BE2C (cell line): ENCODE data around the gene PPP2R5E.
A peak's percentile ranks its signal among the peaks of the same experiment; 100 is the strongest.
"Not testable (repeated sequence)": the region's sequence is repeated elsewhere in the genome, so short reads cannot be mapped to it uniquely, and the experiment has no call there.

Experiments
- DNase-seq: peaks from one replicate; pipeline ENCODE4 v3.0.0-alpha.2; 2020
- H3K27me3 ChIP-seq: fragments of 250-450 bp; sonication (Bioruptor Pico); 2 replicates; pipeline ENCODE4 v1.5.1; 2020; ENCODE audit warnings: mild to moderate bottlenecking
- H3K36me3 ChIP-seq: fragments of 250-450 bp; sonication (Bioruptor Pico); 2 replicates; pipeline ENCODE4 v1.5.1; 2020; ENCODE audit warnings: mild to moderate bottlenecking
- H3K4me1 ChIP-seq: fragments of 250-450 bp; sonication (Bioruptor Pico); 2 replicates; pipeline ENCODE4 v1.5.1; 2020
- H3K4me3 ChIP-seq: 2 replicates; pipeline ENCODE4 v1.5.1; 2011; ENCODE audit warnings: low read depth, low read length
- H3K9me3 ChIP-seq: fragments of 250-450 bp; sonication (Bioruptor Pico); 2 replicates; pipeline ENCODE4 v1.5.1; 2020
- CTCF ChIP-seq: IDR thresholded peaks from 2 replicates; pipeline ENCODE4 v1.5.1; 2012; ENCODE audit warnings: mild to moderate bottlenecking, low read depth, low read length

The PPP2R5E gene

GRCh38 chr14:63533474-63533873 is 9.7 kb downstream of the PPP2R5E start:
- no peaks in the 10 kb centered on the region for H3K9me3 ChIP-seq
- H3K4me3 ChIP-seq = no peak overlapping the region
- no peaks in the 10 kb centered on the region for H3K4me1 ChIP-seq
- no peak for TF ChIP-seq CTCF
- no peak for DNase-seq
- peaks cover 58% of the 10 kb centered on the region for H3K36me3 ChIP-seq
- no peaks in the 10 kb centered on the region for H3K27me3 ChIP-seq

- no peak for DNase-seq
- 0 out of 2 replicates have a peak overlapping the region, but pooled peaks have one; percentile 5 for H3K4me3 ChIP-seq
- H3K4me1 ChIP-seq = peaks cover 18% of the 10 kb centered on the region
- H3K36me3 ChIP-seq = peaks cover 24% of the 10 kb centered on the region
- no peak for TF ChIP-seq CTCF
- H3K27me3 ChIP-seq = no peaks in the 10 kb centered on the region
- no peaks in the 10 kb centered on the region for H3K9me3 ChIP-seq
Measured at GRCh38 chr14:63524537-63525155, 18.5 kb downstream of the PPP2R5E start.

GRCh38 chr14:63523735-63524426 is 19.3 kb downstream of the PPP2R5E start:
- no peak for TF ChIP-seq CTCF
- H3K4me1 ChIP-seq = peaks cover 18% of the 10 kb centered on the region
- no peak overlapping the region for H3K4me3 ChIP-seq
- H3K27me3 ChIP-seq = no peaks in the 10 kb centered on the region
- peak; percentile 40 for DNase-seq
- H3K36me3 ChIP-seq = peaks cover 25% of the 10 kb centered on the region
- no peaks in the 10 kb centered on the region for H3K9me3 ChIP-seq

GRCh38 chr14:63522511-63522910 is 20.7 kb downstream of the PPP2R5E start:
- peaks cover 25% of the 10 kb centered on the region for H3K36me3 ChIP-seq
- not testable (repeated sequence) for DNase-seq, H3K27me3 ChIP-seq, H3K9me3 ChIP-seq, H3K4me3 ChIP-seq
- peaks cover 18% of the 10 kb centered on the region for H3K4me1 ChIP-seq

- Histone ChIP-seq H3K4me1 (peaks cover 8% of the 10 kb centered on the region), H3K4me3 (no peak overlapping the region), H3K9me3 (no peaks in the 10 kb centered on the region), H3K27me3 (no peaks in the 10 kb centered on the region), H3K36me3 (peaks cover 21% of the 10 kb centered on the region)
- no peak for TF ChIP-seq CTCF
- no peak for DNase-seq
Measured at GRCh38 chr14:63517354-63517753, 25.8 kb downstream of the PPP2R5E start.

GRCh38 chr14:63515240-63515639 is 27.9 kb downstream of the PPP2R5E start:
- Histone ChIP-seq H3K4me1 (peaks cover 12% of the 10 kb centered on the region), H3K9me3 (no peaks in the 10 kb centered on the region), H3K4me3 (no peak overlapping the region), H3K27me3 (no peaks in the 10 kb centered on the region), H3K36me3 (peaks cover 20% of the 10 kb centered on the region)
- TF ChIP-seq CTCF = no peak
- DNase-seq = no peak
